Large intestine (tissue), 3 donors: ENCODE measurements around the gene IL2RA. TPM values are rescaled to one million over a fixed set of nuclear protein-coding genes. Genes with fewer than 3 reads are reported as not detected.
"Not testable (repeated sequence)": the region's sequence is repeated elsewhere in the genome, so short reads cannot be mapped to it uniquely, and the experiment has no call there.

ENCODE experiments used
- DNase-seq, 2 donors: peaks; one replicate each; pipeline versions ENCODE4 v3.0.0 to v3.0.0-alpha.2; 2013
- H3K27ac ChIP-seq: one replicate; pipeline ENCODE4 v1.5.1; 2013; ENCODE audit warnings: low read length
- H3K27me3 ChIP-seq: 2 replicates; pipeline ENCODE4 v1.6.1; 2013; ENCODE audit warnings: low read length; ENCODE audit not compliant: control insufficient read depth, insufficient read depth
- H3K36me3 ChIP-seq: 2 replicates; pipeline ENCODE4 v1.6.1; 2013; ENCODE audit warnings: low read length; ENCODE audit not compliant: control insufficient read depth, insufficient read depth
- H3K4me1 ChIP-seq: one replicate; pipeline ENCODE4 v1.6.1; 2013; ENCODE audit warnings: low read length; ENCODE audit not compliant: control insufficient read depth, insufficient read depth
- H3K4me3 ChIP-seq: one replicate; pipeline ENCODE4 v1.5.1; 2013; ENCODE audit warnings: low read length
- H3K9me3 ChIP-seq: one replicate; pipeline ENCODE4 v1.6.1; 2013; ENCODE audit warnings: mild to moderate bottlenecking, low read depth, low read length, moderate library complexity; ENCODE audit not compliant: control insufficient read depth
- WGBS: methylation state at CpG from one replicate; pipeline ENCODE4 v1.1.5; 2013; ENCODE audit warnings: low lambda C conversion rate; ENCODE audit not compliant: insufficient coverage; 5-methylcytosine and 5-hydroxymethylcytosine counted together
- polyA plus RNA-seq: library from polyadenylated mRNA; unstranded; fragments of 120-200 nt; gene quantifications from one replicate; pipeline ENCODE4 v1.2.1, GENCODE V29; 2013

IL2RA gene
- polyA plus RNA-seq, 1 donor, result 0.52 TPM

- Histone ChIP-seq H3K27ac (no peak overlapping the region), H3K4me3 (no peak overlapping the region)
- no peak for DNase-seq
Observed at GRCh38 chr10:6069081-6069931, 7.1 kb upstream of the IL2RA start.

GRCh38 chr10:6068422-6068821 is 6.3 kb upstream of the IL2RA start:
- no peak for DNase-seq
- WGBS, result no CpG with 5 or more reads among the region's 8 CpGs
- H3K9me3 ChIP-seq, result no peaks in the 10 kb centered on the region
- H3K27me3 ChIP-seq, result peaks cover 10% of the 10 kb centered on the region
- H3K27ac ChIP-seq, result no peak overlapping the region
- no peak overlapping the region for H3K4me3 ChIP-seq
- no peaks in the 10 kb centered on the region for H3K36me3 ChIP-seq
- no peaks in the 10 kb centered on the region for H3K4me1 ChIP-seq

More at GRCh38 chr10:6069081-6069931, 7.1 kb upstream of the IL2RA start:
- Histone ChIP-seq H3K4me1 (no peaks in the 10 kb centered on the region), H3K27me3 (peaks cover 10% of the 10 kb centered on the region), H3K36me3 (no peaks in the 10 kb centered on the region), H3K9me3 (no peaks in the 10 kb centered on the region)
- no CpG with 5 or more reads among the region's 11 CpGs for WGBS

- 67% methylated on average over 1 of the region's 6 CpGs for WGBS
- Histone ChIP-seq H3K27me3 (peaks cover 10% of the 10 kb centered on the region), H3K9me3 (no peaks in the 10 kb centered on the region), H3K4me1 (no peaks in the 10 kb centered on the region), H3K27ac (no peak overlapping the region), H3K4me3 (no peak overlapping the region), H3K36me3 (no peaks in the 10 kb centered on the region)
- DNase-seq, result no peak
Observed at GRCh38 chr10:6068006-6068405, 5.8 kb upstream of the IL2RA start.

- Histone ChIP-seq H3K4me3 (no peak overlapping the region), H3K36me3 (no peaks in the 10 kb centered on the region), H3K27me3 (peaks cover 10% of the 10 kb centered on the region), H3K4me1 (no peaks in the 10 kb centered on the region), H3K9me3 (no peaks in the 10 kb centered on the region), H3K27ac (no peak overlapping the region)
- no CpG with 5 or more reads among the region's 4 CpGs for WGBS
- DNase-seq, result no peak
Observed at GRCh38 chr10:6067457-6067856, 5.3 kb upstream of the IL2RA start.

GRCh38 chr10:6065835-6066234 is 3.7 kb upstream of the IL2RA start:
- no peaks in the 10 kb centered on the region for H3K36me3 ChIP-seq
- no peaks in the 10 kb centered on the region for H3K9me3 ChIP-seq
- H3K27me3 ChIP-seq, result peaks cover 10% of the 10 kb centered on the region
- H3K27ac ChIP-seq, result no peak overlapping the region
- DNase-seq, result no peak
- no peak overlapping the region for H3K4me3 ChIP-seq
- H3K4me1 ChIP-seq, result no peaks in the 10 kb centered on the region
- 100% methylated on average over 2 of the region's 4 CpGs for WGBS

GRCh38 chr10:6065406-6065805 is 3.2 kb upstream of the IL2RA start:
- Histone ChIP-seq H3K9me3 (no peaks in the 10 kb centered on the region), H3K4me3 (no peak overlapping the region), H3K36me3 (no peaks in the 10 kb centered on the region), H3K27ac (no peak overlapping the region), H3K4me1 (no peaks in the 10 kb centered on the region), H3K27me3 (peaks cover 10% of the 10 kb centered on the region)
- DNase-seq, result no peak
- no CpG with 5 or more reads among the region's 3 CpGs for WGBS

GRCh38 chr10:6064726-6065125 is 2.6 kb upstream of the IL2RA start:
- WGBS, result no CpG with 5 or more reads among the region's 3 CpGs
- H3K27me3 ChIP-seq, result peaks cover 10% of the 10 kb centered on the region
- H3K36me3 ChIP-seq, H3K9me3 ChIP-seq, H3K27ac ChIP-seq, H3K4me1 ChIP-seq, DNase-seq, H3K4me3 ChIP-seq: not testable (repeated sequence)

- no peaks in the 10 kb centered on the region for H3K4me1 ChIP-seq
- no CpG with 5 or more reads among the region's 7 CpGs for WGBS
- H3K36me3 ChIP-seq, result no peaks in the 10 kb centered on the region
- no peaks in the 10 kb centered on the region for H3K9me3 ChIP-seq
- H3K27ac ChIP-seq, result no peak overlapping the region
- no peak overlapping the region for H3K4me3 ChIP-seq
- peaks cover 11% of the 10 kb centered on the region for H3K27me3 ChIP-seq
- DNase-seq, result no peak
Observed at GRCh38 chr10:6064119-6064518, 2.0 kb upstream of the IL2RA start.

- H3K27ac ChIP-seq, result no peak overlapping the region
- no peaks in the 10 kb centered on the region for H3K4me1 ChIP-seq
- DNase-seq, result no peak
- WGBS, result 100% methylated on average over 1 of the region's 8 CpGs
- H3K4me3 ChIP-seq, result no peak overlapping the region
- peaks cover 8% of the 10 kb centered on the region for H3K27me3 ChIP-seq
- H3K9me3 ChIP-seq, result no peaks in the 10 kb centered on the region
- H3K36me3 ChIP-seq, result no peaks in the 10 kb centered on the region
Observed at GRCh38 chr10:6061056-6061455, 1.1 kb downstream of the IL2RA start.

- WGBS, result no CpG with 5 or more reads among the region's 2 CpGs
- no peaks in the 10 kb centered on the region for H3K4me1 ChIP-seq
- H3K36me3 ChIP-seq, result no peaks in the 10 kb centered on the region
- no peak overlapping the region for H3K4me3 ChIP-seq
- H3K27ac ChIP-seq, result no peak overlapping the region
- no peak for DNase-seq
- H3K9me3 ChIP-seq, result no peaks in the 10 kb centered on the region
- peaks cover 8% of the 10 kb centered on the region for H3K27me3 ChIP-seq
Observed at GRCh38 chr10:6059506-6059905, 2.7 kb downstream of the IL2RA start.
